Natural killer cell (primary cell): ENCODE data around the gene HEXB. TPM values are rescaled to one million over a fixed set of nuclear protein-coding genes. Genes with fewer than 3 reads are reported as not detected.

Experiments
- ATAC-seq, 3 donors: fragments of 150-1000 bp in 2 of 3; fragments of 200-7000 bp in 1 of 3; cut with Tn5 transposase; 1 replicate in 1 of 3; 2 replicates in 2 of 3; pipeline ENCODE4 v1.10.0; 2021; ENCODE audit warnings: mild to moderate bottlenecking in 2 of 3, moderate library complexity in 2 of 3
- DNase-seq, 2 donors: peaks; one replicate each; pipeline versions ENCODE4 v3.0.0 to v3.0.0-alpha.2; 2013 to 2021; ENCODE audit warnings: mixed read lengths in 1 of 2
- H3K27ac ChIP-seq: one replicate; pipeline ENCODE4 v1.5.1; 2013; ENCODE audit warnings: mild to moderate bottlenecking, low read length
- H3K27me3 ChIP-seq: one replicate; pipeline ENCODE4 v1.6.1; 2013; ENCODE audit warnings: low read length; ENCODE audit not compliant: control insufficient read depth, insufficient read depth
- H3K36me3 ChIP-seq: one replicate; pipeline ENCODE4 v1.6.1; 2013; ENCODE audit warnings: low read length; ENCODE audit not compliant: control insufficient read depth, insufficient read depth
- H3K4me1 ChIP-seq: one replicate; pipeline ENCODE4 v1.6.1; 2013; ENCODE audit warnings: low read length; ENCODE audit not compliant: control insufficient read depth, insufficient read depth
- H3K4me3 ChIP-seq: one replicate; pipeline ENCODE4 v1.5.1; 2013; ENCODE audit warnings: low read length
- H3K9me3 ChIP-seq: one replicate; pipeline ENCODE4 v1.6.1; 2013; ENCODE audit warnings: low read length; ENCODE audit not compliant: control insufficient read depth, insufficient read depth
- H3K27ac Mint-ChIP-seq, 2 donors: one replicate each; pipeline ENCODE4 v1.8.0; 2022; ENCODE audit warnings: mild to moderate bottlenecking in 2 of 2, mixed read lengths in 2 of 2, moderate library complexity in 1 of 2
- H3K27me3 Mint-ChIP-seq, 2 donors: one replicate each; pipeline ENCODE4 v1.8.0; 2022; ENCODE audit warnings: low read depth in 2 of 2, mixed read lengths in 2 of 2
- H3K36me3 Mint-ChIP-seq: one replicate; pipeline ENCODE4 v1.8.0; 2022; ENCODE audit warnings: mixed read lengths
- H3K4me1 Mint-ChIP-seq, 2 donors: one replicate each; pipeline ENCODE4 v1.8.0; 2022; ENCODE audit warnings: mixed read lengths in 2 of 2
- H3K4me3 Mint-ChIP-seq: one replicate; pipeline ENCODE4 v1.8.0; 2022; ENCODE audit warnings: mild to moderate bottlenecking, moderate library complexity, mixed read lengths
- H3K9me3 Mint-ChIP-seq, 2 donors: one replicate each; pipeline ENCODE4 v1.8.0; 2022; ENCODE audit warnings: mixed read lengths in 2 of 2
- whole genome bisulfite sequencing: methylation state at CpG from one replicate; pipeline ENCODE4 v1.1.7; 2013; ENCODE audit warnings: missing lambda C conversion rate; ENCODE audit not compliant: insufficient coverage; 5-methylcytosine and 5-hydroxymethylcytosine counted together
- intact Hi-C: fragments of 100-400 bp; cut with micrococcal nuclease; formaldehyde crosslinking; loops from one replicate; pipeline ENCODE4 v1.14.2; 2022
- total RNA-seq, 4 donors: library from RNA; stranded (reverse); fragments of 120-200 nt in 1 of 4; gene quantifications; one replicate each; pipeline versions ENCODE4 v1.2.3 to v1.2.4, GENCODE V29; 2013 to 2022
- TF ChIP-seq, protein P1 (sequence below): fragments of 200-600 bp; IDR thresholded peaks from one replicate; pipeline ENCODE4 v1.8.0; 2022; ENCODE audit warnings: antibody characterized with exemption

Gene HEXB
- total RNA-seq, 3 donors from 2014 or later (not counting 1 experiment from before 2014, with no cell fraction given) = 55.3 to 61.4 (median 55.5) TPM

DNA sequence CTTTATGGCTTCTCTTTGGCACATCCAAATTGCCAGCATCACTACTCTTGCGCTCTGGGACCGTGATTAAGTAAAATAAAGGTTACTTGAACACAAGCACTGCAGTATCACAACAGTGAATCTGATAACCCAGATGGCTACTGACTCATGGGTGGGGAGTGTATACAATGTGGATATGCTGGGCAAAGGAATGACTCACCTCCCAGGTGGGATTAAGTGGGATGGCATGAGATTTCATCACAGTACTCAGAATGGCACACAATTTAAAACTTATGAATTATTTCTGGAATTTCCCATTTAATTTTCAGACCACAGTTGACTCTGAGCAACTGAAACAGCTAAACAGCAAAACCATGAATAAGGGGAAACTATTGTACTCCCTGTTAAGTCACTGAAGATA lies 77.6 kb downstream of the HEXB start:
- no peaks in the 10 kb centered on the region for H3K36me3 Mint-ChIP-seq
- no peaks in the 10 kb centered on the region for H3K27me3 Mint-ChIP-seq
- H3K4me1 Mint-ChIP-seq = peaks cover 25 to 34% of the 10 kb centered on the region in 2 donors
- H3K4me1 ChIP-seq = peaks cover 12% of the 10 kb centered on the region
- no peak overlapping the region for H3K27ac ChIP-seq
- no peak overlapping the region for H3K27ac Mint-ChIP-seq
- WGBS = 100% methylated on average over 2 of the region's 2 CpGs
- DNase-seq = no peak
- no peaks in the 10 kb centered on the region for H3K9me3 ChIP-seq
- no peaks in the 10 kb centered on the region for H3K9me3 Mint-ChIP-seq
- intact Hi-C loops = loop anchor here (10.0 kb wide), 2 partner anchors 1198 to 1492 kb away; partner anchors contain the start of genes ANKRA2 and UTP15
- no peak for ATAC-seq
- TF ChIP-seq, protein P1, sequence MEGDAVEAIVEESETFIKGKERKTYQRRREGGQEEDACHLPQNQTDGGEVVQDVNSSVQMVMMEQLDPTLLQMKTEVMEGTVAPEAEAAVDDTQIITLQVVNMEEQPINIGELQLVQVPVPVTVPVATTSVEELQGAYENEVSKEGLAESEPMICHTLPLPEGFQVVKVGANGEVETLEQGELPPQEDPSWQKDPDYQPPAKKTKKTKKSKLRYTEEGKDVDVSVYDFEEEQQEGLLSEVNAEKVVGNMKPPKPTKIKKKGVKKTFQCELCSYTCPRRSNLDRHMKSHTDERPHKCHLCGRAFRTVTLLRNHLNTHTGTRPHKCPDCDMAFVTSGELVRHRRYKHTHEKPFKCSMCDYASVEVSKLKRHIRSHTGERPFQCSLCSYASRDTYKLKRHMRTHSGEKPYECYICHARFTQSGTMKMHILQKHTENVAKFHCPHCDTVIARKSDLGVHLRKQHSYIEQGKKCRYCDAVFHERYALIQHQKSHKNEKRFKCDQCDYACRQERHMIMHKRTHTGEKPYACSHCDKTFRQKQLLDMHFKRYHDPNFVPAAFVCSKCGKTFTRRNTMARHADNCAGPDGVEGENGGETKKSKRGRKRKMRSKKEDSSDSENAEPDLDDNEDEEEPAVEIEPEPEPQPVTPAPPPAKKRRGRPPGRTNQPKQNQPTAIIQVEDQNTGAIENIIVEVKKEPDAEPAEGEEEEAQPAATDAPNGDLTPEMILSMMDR = no peak
- peaks cover 36% of the 10 kb centered on the region for H3K36me3 ChIP-seq
- H3K27me3 ChIP-seq = no peaks in the 10 kb centered on the region
- no peak overlapping the region for H3K4me3 ChIP-seq
- H3K4me3 Mint-ChIP-seq = no peak overlapping the region

DNA sequence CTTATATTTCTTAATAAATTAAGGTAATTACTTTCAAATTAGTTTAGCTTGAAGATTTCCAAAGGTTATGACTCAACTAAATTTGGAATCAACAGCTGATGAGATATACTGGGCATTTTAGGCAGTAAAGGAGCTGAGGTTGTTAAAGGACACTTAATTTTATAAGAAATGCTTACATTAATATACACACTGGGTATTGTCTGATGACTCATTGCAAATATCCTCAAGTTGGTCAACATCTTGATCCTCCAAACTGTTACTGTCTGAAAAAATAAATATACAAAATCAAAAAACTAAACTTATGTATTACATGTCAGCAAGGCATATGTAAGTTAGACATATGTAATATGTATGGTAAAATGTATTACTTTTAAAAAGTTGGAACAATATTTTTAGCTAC lies 78.5 kb downstream of the HEXB start:
- H3K9me3 Mint-ChIP-seq = no peaks in the 10 kb centered on the region

DNA sequence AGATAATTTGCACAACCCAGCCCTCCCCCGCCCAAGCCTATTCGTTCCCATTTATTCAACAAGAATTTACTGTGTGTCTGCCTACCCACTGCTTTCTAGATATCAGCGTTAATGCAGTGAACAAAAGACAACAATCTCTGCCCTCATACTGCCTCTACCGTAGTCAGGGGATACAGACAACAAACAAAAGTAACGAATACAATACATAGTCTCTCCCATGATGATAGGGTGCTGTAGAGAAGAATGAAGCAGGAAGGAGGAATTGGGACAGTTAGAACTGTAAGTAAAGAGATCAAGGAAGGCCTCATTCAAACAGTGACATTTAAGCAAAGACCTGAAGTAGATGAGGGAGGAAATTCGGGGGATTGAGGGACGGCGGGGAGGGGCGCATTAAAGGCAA lies 80.2 kb downstream of the HEXB start:
- no peak overlapping the region for H3K4me3 ChIP-seq
- H3K4me1 Mint-ChIP-seq = peaks cover 35 to 42% of the 10 kb centered on the region in 2 donors
- ATAC-seq (no peak), DNase-seq (no peak)
- H3K9me3 Mint-ChIP-seq = no peaks in the 10 kb centered on the region
- TF ChIP-seq, protein P1 = no peak
- peaks cover 1% of the 10 kb centered on the region for H3K36me3 Mint-ChIP-seq
- H3K9me3 ChIP-seq = no peaks in the 10 kb centered on the region
- no peak overlapping the region for H3K27ac ChIP-seq
- no peaks in the 10 kb centered on the region for H3K27me3 ChIP-seq
- peaks cover 16% of the 10 kb centered on the region for H3K4me1 ChIP-seq
- no peaks in the 10 kb centered on the region for H3K27me3 Mint-ChIP-seq
- H3K36me3 ChIP-seq = peaks cover 23% of the 10 kb centered on the region
- H3K27ac Mint-ChIP-seq = peak overlapping the region in 1 of 2 donors; percentile 70
- peak overlapping the region; percentile 75 for H3K4me3 Mint-ChIP-seq
- WGBS = 87% methylated on average over 6 of the region's 9 CpGs
- intact Hi-C loops = loop anchor here (5.0 to 10.0 kb wide), 3 partner anchors 137 to 1490 kb away; partner anchors contain the start of genes ANKRA2 and UTP15

More for the DNA sequence above, 78.5 kb downstream of the HEXB start:
- TF ChIP-seq, protein P1 = no peak
- Histone ChIP-seq H3K27ac (no peak overlapping the region), H3K36me3 (peaks cover 27% of the 10 kb centered on the region), H3K27me3 (no peaks in the 10 kb centered on the region), H3K4me3 (no peak overlapping the region), H3K9me3 (no peaks in the 10 kb centered on the region), H3K4me1 (peaks cover 16% of the 10 kb centered on the region)
- no peak overlapping the region for H3K27ac Mint-ChIP-seq
- no peaks in the 10 kb centered on the region for H3K27me3 Mint-ChIP-seq
- peaks cover 34 to 42% of the 10 kb centered on the region in 2 donors for H3K4me1 Mint-ChIP-seq
- H3K36me3 Mint-ChIP-seq = no peaks in the 10 kb centered on the region
- DNase-seq = no peak
- H3K4me3 Mint-ChIP-seq = no peak overlapping the region
- intact Hi-C loops = loop anchor here (10.0 kb wide), 2 partner anchors 1199 to 1491 kb away; partner anchors contain the start of genes ANKRA2 and UTP15
- ATAC-seq = no peak

DNA sequence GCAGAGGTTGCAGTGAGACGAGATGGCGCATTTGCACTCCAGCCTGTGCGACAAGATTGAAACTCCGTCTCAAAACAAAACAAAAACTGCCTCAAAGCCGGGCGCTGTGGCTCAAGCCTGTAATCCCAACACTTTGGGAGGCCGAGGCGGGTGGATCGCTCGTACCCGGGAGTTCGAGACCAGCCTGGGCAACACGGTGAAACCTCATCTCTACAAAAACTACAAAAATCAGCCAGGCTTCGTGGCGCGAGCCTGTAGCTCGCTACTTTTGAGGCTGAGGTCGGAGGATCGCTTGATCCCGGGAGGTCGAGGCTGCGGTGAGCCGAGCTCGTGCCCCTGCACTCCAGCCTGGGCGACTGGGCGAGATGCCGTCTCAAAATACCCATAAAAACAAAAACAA lies 80.9 kb downstream of the HEXB start:
- ATAC-seq (no peak), DNase-seq (no peak)
- intact Hi-C loops = loop anchor here (1.0 to 10.0 kb wide), 6 partner anchors 81 to 1489 kb away; partner anchors contain the start of genes ANKRA2, HEXB, HMGCR and UTP15
- Histone ChIP-seq H3K27ac (no peak overlapping the region), H3K36me3 (peaks cover 25% of the 10 kb centered on the region), H3K4me3 (peak overlapping the region; percentile 94), H3K27me3 (no peaks in the 10 kb centered on the region), H3K9me3 (no peaks in the 10 kb centered on the region), H3K4me1 (peaks cover 16% of the 10 kb centered on the region)
- no peaks in the 10 kb centered on the region for H3K27me3 Mint-ChIP-seq
- 72% methylated on average over 25 of the region's 27 CpGs for WGBS
- H3K4me3 Mint-ChIP-seq = peak overlapping the region; percentile 99
- no peaks in the 10 kb centered on the region for H3K9me3 Mint-ChIP-seq
- TF ChIP-seq, protein P1 = no peak
- peak overlapping the region; percentile 96 to 98 for H3K27ac Mint-ChIP-seq
- H3K36me3 Mint-ChIP-seq = peaks cover 6% of the 10 kb centered on the region
- H3K4me1 Mint-ChIP-seq = peaks cover 36 to 40% of the 10 kb centered on the region in 2 donors
